ENCODE data around the gene ITGB3BP.
A peak's percentile ranks its signal among the peaks of the same experiment; 100 is the strongest.

The ITGB3BP gene

GRCh38 chr1:63537940-63538339 is 14.9 kb upstream of the ITGB3BP start:
- Histone ChIP-seq H3K9me2 (replicated peaks; ENCODE audit: insufficient read depth, low read length) (no peaks in the 10 kb centered on the region), H3K27ac (ENCODE audit: low read depth, low read length) (no peak overlapping the region), H3K27me3 (ENCODE audit: low read length) (no peaks in the 10 kb centered on the region), H3F3A (ENCODE audit: insufficient read depth) (no peaks in the 10 kb centered on the region; the same call in 1 of the 2 replicates), H3K9me3 (ENCODE audit: insufficient read depth, low read length) (no peaks in the 10 kb centered on the region), H3K4me2 (ENCODE audit: low read depth, low read length, poor library complexity, severe bottlenecking) (no peak overlapping the region), H4K20me1 (ENCODE audit: low read depth, low read length) (no peaks in the 10 kb centered on the region), H3K9ac (ENCODE audit: low read length) (no peak overlapping the region), H2AFZ (ENCODE audit: low read depth, low read length, severe bottlenecking) (no peak overlapping the region), H3K79me2 (ENCODE audit: insufficient read depth, low read length) (no peaks in the 10 kb centered on the region), H3K4me3 (ENCODE audit: insufficient read depth, low read length, poor library complexity, severe bottlenecking) (no peak overlapping the region), H3K36me3 (ENCODE audit: low read length) (peaks cover 19% of the 10 kb centered on the region)
- TF ChIP-seq CTCF (IDR thresholded peaks at IDR 0.05; ENCODE audit: insufficient read depth, low read length, poor library complexity, severe bottlenecking), result peak; percentile 57
- no peak for TF ChIP-seq EZH2phosphoT487 (conservative IDR thresholded peaks at IDR 0.05; ENCODE audit: low read length)

DNA sequence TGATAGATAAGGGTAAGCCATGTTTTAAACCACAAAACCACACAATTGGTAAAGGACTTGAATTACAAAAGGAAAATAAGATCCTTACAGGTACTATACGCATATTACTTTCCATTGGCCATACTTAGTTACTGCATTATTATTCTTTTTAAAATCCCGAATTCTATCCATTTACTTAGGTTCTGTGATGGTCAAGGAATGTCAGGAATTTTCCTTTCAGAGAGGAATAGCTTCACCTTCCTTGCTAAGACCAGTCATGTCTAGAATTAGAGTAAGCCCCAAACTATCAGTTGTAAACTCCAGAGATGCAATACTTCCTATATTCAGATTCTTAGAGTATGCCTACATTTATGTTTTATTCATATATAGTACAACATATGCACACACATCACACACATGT is 14.0 kb upstream of the ITGB3BP start:
- Histone ChIP-seq H3K9ac (ENCODE audit: low read length) (no peak overlapping the region), H3K36me3 (ENCODE audit: low read length) (peaks cover 24% of the 10 kb centered on the region), H3K9me2 (replicated peaks; ENCODE audit: insufficient read depth, low read length) (no peaks in the 10 kb centered on the region), H3K9me3 (ENCODE audit: insufficient read depth, low read length) (no peaks in the 10 kb centered on the region), H4K20me1 (ENCODE audit: low read depth, low read length) (no peaks in the 10 kb centered on the region), H3K4me3 (ENCODE audit: insufficient read depth, low read length, poor library complexity, severe bottlenecking) (no peak overlapping the region), H3K4me2 (ENCODE audit: low read depth, low read length, poor library complexity, severe bottlenecking) (no peak overlapping the region), H3K79me2 (ENCODE audit: insufficient read depth, low read length) (no peaks in the 10 kb centered on the region), H3K27ac (ENCODE audit: low read depth, low read length) (no peak overlapping the region), H3K27me3 (ENCODE audit: low read length) (no peaks in the 10 kb centered on the region), H3F3A (ENCODE audit: insufficient read depth) (no peaks in the 10 kb centered on the region; the same call in 1 of the 2 replicates), H2AFZ (ENCODE audit: low read depth, low read length, severe bottlenecking) (no peak overlapping the region)
- TF ChIP-seq EZH2phosphoT487 (conservative IDR thresholded peaks at IDR 0.05; ENCODE audit: low read length) (no peak), CTCF (IDR thresholded peaks at IDR 0.05; ENCODE audit: insufficient read depth, low read length, poor library complexity, severe bottlenecking) (no peak)

- Histone ChIP-seq H4K20me1 (ENCODE audit: low read depth, low read length) (no peaks in the 10 kb centered on the region), H3K27ac (ENCODE audit: low read depth, low read length) (no peak overlapping the region), H3K27me3 (ENCODE audit: low read length) (no peaks in the 10 kb centered on the region), H3K36me3 (ENCODE audit: low read length) (peaks cover 24% of the 10 kb centered on the region), H3K4me2 (ENCODE audit: low read depth, low read length, poor library complexity, severe bottlenecking) (no peak overlapping the region), H3K79me2 (ENCODE audit: insufficient read depth, low read length) (no peaks in the 10 kb centered on the region), H3K9ac (ENCODE audit: low read length) (no peak overlapping the region), H3K9me2 (replicated peaks; ENCODE audit: insufficient read depth, low read length) (no peaks in the 10 kb centered on the region), H2AFZ (ENCODE audit: low read depth, low read length, severe bottlenecking) (no peak overlapping the region), H3F3A (ENCODE audit: insufficient read depth) (no peaks in the 10 kb centered on the region; the same call in 1 of the 2 replicates), H3K4me3 (ENCODE audit: insufficient read depth, low read length, poor library complexity, severe bottlenecking) (no peak overlapping the region), H3K9me3 (ENCODE audit: insufficient read depth, low read length) (no peaks in the 10 kb centered on the region)
- TF ChIP-seq CTCF (IDR thresholded peaks at IDR 0.05; ENCODE audit: insufficient read depth, low read length, poor library complexity, severe bottlenecking) (no peak), EZH2phosphoT487 (conservative IDR thresholded peaks at IDR 0.05; ENCODE audit: low read length) (no peak)
Observed at GRCh38 chr1:63534406-63534805, 11.4 kb upstream of the ITGB3BP start.
